ENCODE results near the gene MRRF. TPM values are rescaled to one million over a fixed set of nuclear protein-coding genes. Genes with fewer than 3 reads are reported as not detected.
A peak's percentile ranks its signal among the peaks of the same experiment; 100 is the strongest.

MRRF gene
- total RNA-seq, 1 experiment from 2014 or later = 45.7 TPM

DNA sequence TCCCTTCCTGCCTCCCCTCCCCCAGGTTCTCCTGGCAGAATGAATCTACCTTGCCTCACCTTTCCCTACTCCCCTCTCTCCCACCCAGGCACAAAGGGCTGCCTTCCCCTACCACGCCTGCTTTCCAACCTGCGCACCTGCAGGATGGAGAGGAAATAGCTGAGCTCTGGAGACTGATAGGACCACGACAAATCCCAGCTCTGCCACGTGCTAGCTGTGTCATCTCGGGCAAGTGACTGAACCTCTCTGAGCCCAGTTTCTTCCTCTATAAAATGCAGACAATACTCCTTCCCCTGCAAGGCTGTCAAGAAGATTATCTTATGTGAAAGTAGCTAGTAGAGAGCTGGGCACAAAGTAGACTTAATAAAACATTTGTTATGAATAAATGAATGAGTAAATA, 74.9 kb downstream of the MRRF start:
- TF ChIP-seq, protein P1, sequence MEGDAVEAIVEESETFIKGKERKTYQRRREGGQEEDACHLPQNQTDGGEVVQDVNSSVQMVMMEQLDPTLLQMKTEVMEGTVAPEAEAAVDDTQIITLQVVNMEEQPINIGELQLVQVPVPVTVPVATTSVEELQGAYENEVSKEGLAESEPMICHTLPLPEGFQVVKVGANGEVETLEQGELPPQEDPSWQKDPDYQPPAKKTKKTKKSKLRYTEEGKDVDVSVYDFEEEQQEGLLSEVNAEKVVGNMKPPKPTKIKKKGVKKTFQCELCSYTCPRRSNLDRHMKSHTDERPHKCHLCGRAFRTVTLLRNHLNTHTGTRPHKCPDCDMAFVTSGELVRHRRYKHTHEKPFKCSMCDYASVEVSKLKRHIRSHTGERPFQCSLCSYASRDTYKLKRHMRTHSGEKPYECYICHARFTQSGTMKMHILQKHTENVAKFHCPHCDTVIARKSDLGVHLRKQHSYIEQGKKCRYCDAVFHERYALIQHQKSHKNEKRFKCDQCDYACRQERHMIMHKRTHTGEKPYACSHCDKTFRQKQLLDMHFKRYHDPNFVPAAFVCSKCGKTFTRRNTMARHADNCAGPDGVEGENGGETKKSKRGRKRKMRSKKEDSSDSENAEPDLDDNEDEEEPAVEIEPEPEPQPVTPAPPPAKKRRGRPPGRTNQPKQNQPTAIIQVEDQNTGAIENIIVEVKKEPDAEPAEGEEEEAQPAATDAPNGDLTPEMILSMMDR (IDR thresholded peaks at IDR 0.05; ENCODE audit: unreplicated experiment) = no peak
- no peak for DNase-seq
- H3K4me3 Mint-ChIP-seq (ENCODE audit: low read depth, unreplicated experiment) = no peak overlapping the region
- H3K27me3 Mint-ChIP-seq (ENCODE audit: unreplicated experiment) = peaks cover 35% of the 10 kb centered on the region
- no peaks in the 10 kb centered on the region for H3K4me1 Mint-ChIP-seq (ENCODE audit: low read depth, unreplicated experiment)
- no peaks in the 10 kb centered on the region for H3K9me3 Mint-ChIP-seq (ENCODE audit: low read depth, unreplicated experiment)
- no TSS peak for BruUV-seq (replicated peaks)
- intact Hi-C loops (cut with micrococcal nuclease; ENCODE audit: unreplicated experiment) = no loop called here
- CTCF ChIA-PET = interaction anchor here (1.0 kb wide), 1 partner anchor 215 kb away, joined by 3 read pairs; no protein-coding TSS in a partner anchor
- peaks cover 9% of the 10 kb centered on the region for H3K36me3 Mint-ChIP-seq (ENCODE audit: insufficient read depth, unreplicated experiment)
- no peak overlapping the region for H3K27ac Mint-ChIP-seq (ENCODE audit: unreplicated experiment)

DNA sequence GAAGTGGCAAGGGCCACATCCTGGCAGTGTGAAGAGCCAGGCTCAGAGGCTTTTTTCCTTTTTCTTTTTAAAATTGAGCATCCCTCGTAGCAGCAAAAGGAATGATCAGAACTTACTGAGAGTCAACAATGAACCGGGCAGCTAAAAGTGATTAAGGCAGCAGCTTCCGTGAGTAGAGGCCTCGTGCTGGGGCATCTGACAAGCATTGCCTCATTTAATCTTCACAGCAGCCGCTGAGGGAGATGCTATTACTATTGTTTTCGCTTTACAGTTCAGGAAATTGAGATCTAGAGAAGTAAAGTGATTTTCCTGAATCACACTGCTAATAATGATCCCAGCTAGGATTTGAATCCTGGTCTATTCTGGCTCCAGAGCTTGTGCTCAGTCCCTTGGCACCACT, 75.5 kb downstream of the MRRF start:
- BruUV-seq (replicated peaks) = no TSS peak
- CTCF ChIA-PET = interaction anchor here (0.7 to 1.0 kb wide), 2 partner anchors 141 to 215 kb away, joined by 3 read pairs; no protein-coding TSS in a partner anchor
- Mint-ChIP-seq H3K36me3 (ENCODE audit: insufficient read depth, unreplicated experiment) (peaks cover 9% of the 10 kb centered on the region), H3K27ac (ENCODE audit: unreplicated experiment) (no peak overlapping the region), H3K9me3 (ENCODE audit: low read depth, unreplicated experiment) (no peaks in the 10 kb centered on the region), H3K4me3 (ENCODE audit: low read depth, unreplicated experiment) (no peak overlapping the region), H3K27me3 (ENCODE audit: unreplicated experiment) (peaks cover 36% of the 10 kb centered on the region), H3K4me1 (ENCODE audit: low read depth, unreplicated experiment) (no peaks in the 10 kb centered on the region)
- intact Hi-C loops (cut with micrococcal nuclease; ENCODE audit: unreplicated experiment) = no loop called here
- DNase-seq = no peak
- TF ChIP-seq, protein P1 (IDR thresholded peaks at IDR 0.05; ENCODE audit: unreplicated experiment) = no peak

DNA sequence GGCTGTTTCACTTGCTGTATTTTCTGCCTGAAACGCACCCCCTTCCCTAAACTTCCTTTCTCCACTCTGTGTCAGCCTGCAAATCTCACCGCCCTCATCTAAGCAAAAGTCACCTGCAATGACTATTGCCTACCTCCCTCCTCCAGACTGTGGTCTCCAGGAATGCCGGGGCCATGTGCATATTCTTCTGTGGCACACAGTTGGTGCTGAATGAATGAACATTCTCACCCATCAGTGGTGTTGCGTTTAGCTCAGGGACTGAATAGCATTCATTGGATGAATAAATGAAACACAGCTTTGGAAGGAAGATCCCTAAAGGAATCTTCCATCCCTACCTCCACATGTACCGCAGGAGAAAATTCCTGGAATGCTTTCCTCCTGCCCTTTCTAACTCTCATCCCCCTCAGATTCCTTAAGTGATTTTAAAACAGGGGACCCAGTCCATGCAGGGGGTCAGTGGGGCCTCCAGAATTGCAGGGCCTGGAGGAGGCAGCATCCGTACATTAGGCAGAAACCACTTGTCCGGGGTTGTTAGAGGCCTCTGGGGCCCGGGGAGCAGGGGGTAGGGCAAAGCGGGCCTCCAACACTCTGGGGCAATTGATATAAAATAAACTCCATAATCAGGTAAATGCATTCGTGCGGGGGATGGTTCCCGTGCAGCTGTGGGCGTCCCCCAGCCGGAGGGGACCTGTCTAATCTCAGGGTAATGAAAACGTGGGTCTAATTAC, 77.8 kb downstream of the MRRF start:
- Mint-ChIP-seq H3K36me3 (ENCODE audit: insufficient read depth, unreplicated experiment) (peaks cover 4% of the 10 kb centered on the region), H3K9me3 (ENCODE audit: low read depth, unreplicated experiment) (no peaks in the 10 kb centered on the region), H3K27me3 (ENCODE audit: unreplicated experiment) (peaks cover 36% of the 10 kb centered on the region), H3K27ac (ENCODE audit: unreplicated experiment) (no peak overlapping the region), H3K4me1 (ENCODE audit: low read depth, unreplicated experiment) (no peaks in the 10 kb centered on the region), H3K4me3 (ENCODE audit: low read depth, unreplicated experiment) (no peak overlapping the region)
- CTCF ChIA-PET = no interaction called here
- no TSS peak for BruUV-seq (replicated peaks)
- intact Hi-C loops (cut with micrococcal nuclease; ENCODE audit: unreplicated experiment) = no loop called here
- no peak for DNase-seq
- TF ChIP-seq, protein P1 (IDR thresholded peaks at IDR 0.05; ENCODE audit: unreplicated experiment) = no peak

DNA sequence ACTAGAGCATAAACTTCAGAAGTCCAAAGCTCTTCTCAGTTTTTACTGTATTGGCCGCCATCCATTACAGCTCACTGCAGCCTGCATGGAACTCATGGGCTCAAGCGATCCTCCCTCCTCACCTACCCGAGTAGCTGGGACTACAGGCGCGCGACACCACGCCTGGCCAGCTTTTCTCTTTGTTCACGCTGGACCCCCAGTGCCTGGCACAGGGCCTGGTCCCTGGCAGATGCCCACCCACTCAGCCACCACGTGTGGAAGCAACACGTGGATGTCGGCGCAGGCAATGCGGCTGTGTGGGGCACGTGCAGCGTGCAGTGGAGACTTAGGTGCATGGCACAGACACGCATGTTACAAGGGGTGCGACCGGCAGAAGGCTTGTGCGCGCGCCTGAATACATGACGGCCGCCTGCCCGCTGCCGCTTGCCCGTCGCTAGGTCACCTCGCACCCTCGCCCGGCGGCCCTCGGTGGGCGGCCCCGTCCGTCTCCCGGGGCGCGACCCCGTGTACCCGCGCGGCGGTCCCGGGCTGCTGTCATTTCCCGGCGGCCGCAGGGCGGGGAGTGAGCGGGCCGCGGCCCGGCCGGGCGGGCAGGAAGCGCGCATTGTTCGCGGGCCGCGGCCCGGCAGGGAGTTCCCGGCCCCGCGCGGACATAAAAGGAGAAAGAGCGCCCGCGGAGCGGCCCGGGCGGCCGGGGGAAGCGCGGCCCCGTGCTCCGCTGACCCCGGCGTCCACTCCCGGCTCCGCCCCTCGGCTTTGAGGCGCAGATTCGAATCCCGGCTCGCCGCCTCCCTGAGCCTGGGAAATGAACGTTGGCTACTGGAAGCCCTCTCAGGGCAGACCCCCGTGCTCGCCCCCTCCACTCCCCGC, 82.0 kb downstream of the MRRF start:
- no peak overlapping the region for H3K27ac Mint-ChIP-seq (ENCODE audit: unreplicated experiment)
- H3K36me3 Mint-ChIP-seq (ENCODE audit: insufficient read depth, unreplicated experiment) = peaks cover 4% of the 10 kb centered on the region
- peak; percentile 15 for DNase-seq
- no peaks in the 10 kb centered on the region for H3K9me3 Mint-ChIP-seq (ENCODE audit: low read depth, unreplicated experiment)
- H3K4me3 Mint-ChIP-seq (ENCODE audit: low read depth, unreplicated experiment) = peak overlapping the region; percentile 62
- CTCF ChIA-PET = interaction anchor here (0.6 kb wide), 1 partner anchor 222 kb away, joined by 3 read pairs; no protein-coding TSS in a partner anchor
- H3K4me1 Mint-ChIP-seq (ENCODE audit: low read depth, unreplicated experiment) = peaks cover 8% of the 10 kb centered on the region
- BruUV-seq (replicated peaks) = no TSS peak
- TF ChIP-seq, protein P1 (IDR thresholded peaks at IDR 0.05; ENCODE audit: unreplicated experiment) = no peak
- H3K27me3 Mint-ChIP-seq (ENCODE audit: unreplicated experiment) = peaks cover 38% of the 10 kb centered on the region
- intact Hi-C loops (cut with micrococcal nuclease; ENCODE audit: unreplicated experiment) = no loop called here

All from Calu3 (cell line).